ENCODE data around the gene OR5K3.

The OR5K3 gene

GRCh38 chr3:98360681-98361080, 29.8 kb upstream of the OR5K3 start:
- no peak for TF ChIP-seq CTCF (IDR thresholded peaks at IDR 0.05)

- TF ChIP-seq CTCF (IDR thresholded peaks at IDR 0.05), result no peak
Measured at GRCh38 chr3:98361289-98361688, 29.2 kb upstream of the OR5K3 start.

DNA sequence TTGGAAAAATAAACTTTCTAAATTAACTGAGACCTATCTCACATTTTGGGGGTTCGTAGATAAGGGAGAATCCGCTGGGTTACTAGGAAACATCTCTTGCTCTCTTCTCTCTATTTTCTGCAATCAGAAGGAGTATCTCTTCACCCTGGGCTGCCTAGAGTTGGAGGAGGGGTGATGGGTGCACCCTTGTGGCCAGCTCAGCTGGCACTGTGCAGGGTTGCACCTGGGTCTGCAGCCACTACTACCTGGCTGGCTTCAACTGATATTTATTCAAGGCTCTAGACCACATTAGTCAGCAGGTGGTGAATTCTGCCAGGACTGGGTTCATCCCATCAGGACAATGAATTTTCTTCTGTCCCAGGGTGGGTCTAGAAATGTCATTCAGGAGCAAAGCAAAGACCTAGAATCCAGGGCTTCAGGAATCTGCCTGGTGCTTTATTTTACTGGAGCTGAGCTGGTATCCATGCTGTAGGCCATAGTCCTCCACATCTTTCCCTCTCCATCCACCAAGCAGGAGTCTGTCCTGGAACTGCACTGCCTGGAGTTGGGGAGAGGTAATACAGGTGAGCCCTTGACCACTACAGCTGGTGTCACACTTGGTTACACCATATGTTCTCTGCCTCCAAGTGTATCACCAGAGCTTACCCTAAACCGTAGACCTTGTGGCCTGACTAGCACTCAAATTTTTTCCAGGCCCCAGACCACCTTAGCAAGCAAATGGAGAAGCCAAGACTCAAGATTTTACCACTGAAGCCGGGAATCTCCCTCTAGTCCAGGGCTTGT, 22.8 kb upstream of the OR5K3 start:
- TF ChIP-seq CTCF (IDR thresholded peaks at IDR 0.05), result no peak

DNA sequence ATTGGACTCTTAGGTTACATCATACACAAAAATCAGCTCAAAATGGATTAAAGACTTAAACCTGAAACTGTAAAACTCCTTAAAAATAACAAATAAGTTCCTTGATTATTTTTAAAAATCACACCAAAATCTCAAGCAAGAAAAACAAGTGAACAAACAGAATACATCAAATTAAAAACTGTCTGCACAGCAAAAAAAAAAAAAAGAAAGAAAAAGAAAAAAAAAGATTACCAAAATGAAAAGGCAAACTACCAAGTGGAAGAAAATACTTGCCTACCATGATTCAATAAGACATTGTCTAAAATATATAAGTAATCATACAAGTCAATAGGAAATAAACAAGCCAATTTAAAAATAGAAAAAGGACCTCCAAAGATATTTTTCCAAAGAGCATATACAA, 19.3 kb upstream of the OR5K3 start:
- TF ChIP-seq CTCF (IDR thresholded peaks at IDR 0.05), result no peak

GRCh38 chr3:98371853-98372252, 18.6 kb upstream of the OR5K3 start:
- TF ChIP-seq CTCF (IDR thresholded peaks at IDR 0.05), result no peak

GRCh38 chr3:98372445-98372844, 18.0 kb upstream of the OR5K3 start:
- no peak for TF ChIP-seq CTCF (IDR thresholded peaks at IDR 0.05)

- no peak for TF ChIP-seq CTCF (IDR thresholded peaks at IDR 0.05)
Measured at GRCh38 chr3:98376631-98377030, 13.8 kb upstream of the OR5K3 start.

GRCh38 chr3:98388147-98388546, 2.3 kb upstream of the OR5K3 start:
- TF ChIP-seq CTCF (IDR thresholded peaks at IDR 0.05), result no peak

Data from LNCAP (cell line).